ENCODE measurements around the gene CWC22.

DNA sequence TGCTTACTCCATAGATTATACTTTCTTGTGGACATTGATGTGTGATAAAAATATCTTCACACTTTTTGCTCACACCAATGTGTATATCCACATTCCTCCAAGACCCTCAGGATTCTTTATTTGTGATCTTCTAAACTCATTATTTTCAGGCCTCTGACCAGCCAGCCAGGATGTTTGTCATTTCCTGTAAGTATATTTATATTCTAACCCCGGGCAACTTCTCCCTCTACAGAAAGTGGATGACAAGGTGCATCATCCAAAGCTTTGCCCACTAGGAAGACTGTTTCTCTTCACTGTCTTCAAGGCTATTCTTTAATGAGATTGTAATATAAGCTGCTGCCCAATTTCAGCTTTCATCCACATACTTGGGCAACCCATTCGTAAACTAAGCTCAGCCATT lies 3.6 kb upstream of the CWC22 start:
- TF ChIP-seq CTBP1 (IDR thresholded peaks at IDR 0.05; ENCODE audit: borderline replicate concordance) (no peak), SP1 (IDR thresholded peaks at IDR 0.05) (no peak), BHLHE40 (IDR thresholded peaks at IDR 0.05; ENCODE audit: borderline replicate concordance) (no peak), TARDBP (IDR thresholded peaks at IDR 0.05) (no peak), FOXM1 (IDR thresholded peaks at IDR 0.05; ENCODE audit: borderline replicate concordance) (no peak), FOXA1 (IDR thresholded peaks at IDR 0.05) (no peak), ELF4 (IDR thresholded peaks at IDR 0.05) (no peak), L3MBTL2 (conservative IDR thresholded peaks at IDR 0.05) (no peak), SUZ12 (IDR thresholded peaks at IDR 0.05) (no peak), FOXK2 (IDR thresholded peaks at IDR 0.05) (no peak), HDGF (IDR thresholded peaks at IDR 0.05; ENCODE audit: borderline replicate concordance) (no peak)
- TF ChIP-seq, protein P1, sequence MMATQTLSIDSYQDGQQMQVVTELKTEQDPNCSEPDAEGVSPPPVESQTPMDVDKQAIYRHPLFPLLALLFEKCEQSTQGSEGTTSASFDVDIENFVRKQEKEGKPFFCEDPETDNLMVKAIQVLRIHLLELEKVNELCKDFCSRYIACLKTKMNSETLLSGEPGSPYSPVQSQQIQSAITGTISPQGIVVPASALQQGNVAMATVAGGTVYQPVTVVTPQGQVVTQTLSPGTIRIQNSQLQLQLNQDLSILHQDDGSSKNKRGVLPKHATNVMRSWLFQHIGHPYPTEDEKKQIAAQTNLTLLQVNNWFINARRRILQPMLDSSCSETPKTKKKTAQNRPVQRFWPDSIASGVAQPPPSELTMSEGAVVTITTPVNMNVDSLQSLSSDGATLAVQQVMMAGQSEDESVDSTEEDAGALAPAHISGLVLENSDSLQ (IDR thresholded peaks at IDR 0.05), result no peak

Data from HEK293T (cell line).